HG03045 (cell line): ENCODE data around the gene GPX1.
"Not testable (repeated sequence)": the region's sequence is repeated elsewhere in the genome, so short reads cannot be mapped to it uniquely, and the experiment has no call there.

Source experiments
- ATAC-seq: cut with Tn5 transposase; IDR thresholded peaks from one replicate; pipeline ENCODE4 v1.9.1; 2021; ENCODE audit warnings: mild to moderate bottlenecking, moderate library complexity; ENCODE audit not compliant: unreplicated experiment

The GPX1 gene

GRCh38 chr3:49358217-49358883 lies at the start of gene GPX1:
Gene GPX1, minus strand, starts transcription at chr3:49358353. Its CDS starts 75 bp downstream, at chr3:49358278.
- peak; percentile 84 for ATAC-seq

DNA sequence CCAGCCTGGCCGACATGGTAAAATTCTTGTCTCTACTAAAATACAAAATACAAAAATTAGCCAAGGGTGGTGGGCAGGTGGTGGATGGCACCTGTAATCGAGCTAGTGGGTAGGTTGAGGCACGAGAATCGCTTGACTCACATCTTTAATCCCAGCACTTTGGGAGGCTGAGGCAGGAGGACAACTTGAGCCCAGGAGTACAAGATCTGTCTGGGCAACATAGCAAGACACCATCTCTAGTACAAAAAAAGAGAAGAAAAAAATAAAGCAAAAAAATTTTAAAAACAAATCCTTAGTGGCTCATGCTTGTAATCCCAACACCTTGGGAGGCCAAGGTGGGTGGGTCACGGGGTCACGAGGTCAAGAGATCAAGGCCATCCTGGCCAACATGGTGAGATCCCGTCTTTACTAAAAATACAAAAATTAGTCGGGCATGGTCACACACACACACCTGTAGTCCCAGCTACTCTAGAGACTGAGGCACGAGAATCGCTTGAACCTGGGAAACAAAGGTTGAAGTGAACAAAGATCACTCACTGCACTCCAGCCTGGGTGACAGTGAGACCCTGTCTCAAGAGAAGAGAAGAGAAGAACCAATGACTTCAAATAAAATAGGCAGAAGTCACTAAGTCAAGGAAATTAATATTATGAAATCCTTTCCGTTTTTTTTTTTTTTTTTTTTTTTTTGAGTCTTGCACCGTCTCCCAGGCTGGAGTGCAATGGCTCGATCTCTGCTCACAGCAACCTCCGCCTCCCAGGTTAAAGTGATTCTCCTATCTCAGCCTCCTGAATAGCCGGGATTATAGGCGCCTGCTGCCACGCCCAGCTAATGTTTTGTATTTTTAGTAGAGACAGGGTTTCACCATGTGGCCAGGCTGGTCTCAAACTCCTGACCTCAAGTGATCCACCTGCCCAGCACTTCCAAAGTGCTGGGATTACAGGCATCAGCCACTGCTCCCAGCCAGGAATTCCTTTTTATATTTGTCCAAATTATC lies 48.7 kb upstream of the GPX1 start:
- no peak for ATAC-seq

DNA sequence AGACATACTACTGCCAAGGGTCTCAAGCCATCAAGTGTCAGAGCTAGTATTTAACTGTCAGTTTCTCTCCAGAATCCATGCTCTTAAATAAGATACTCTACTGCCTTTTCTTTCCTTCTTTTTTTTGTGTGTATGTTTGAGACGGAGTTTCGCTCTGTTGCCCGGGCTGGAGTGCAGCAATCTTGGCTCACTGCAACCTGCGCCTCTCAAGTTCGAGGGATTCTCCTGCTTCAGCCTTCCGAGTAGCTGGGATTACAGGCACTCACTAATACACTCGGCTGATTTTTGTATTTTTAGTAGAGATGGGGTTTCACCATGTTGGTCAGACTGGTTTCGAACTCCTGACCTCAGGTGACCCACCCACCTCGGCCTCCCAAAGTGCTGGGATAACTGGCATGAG lies 47.4 kb upstream of the GPX1 start:
- not testable (repeated sequence) for ATAC-seq

DNA sequence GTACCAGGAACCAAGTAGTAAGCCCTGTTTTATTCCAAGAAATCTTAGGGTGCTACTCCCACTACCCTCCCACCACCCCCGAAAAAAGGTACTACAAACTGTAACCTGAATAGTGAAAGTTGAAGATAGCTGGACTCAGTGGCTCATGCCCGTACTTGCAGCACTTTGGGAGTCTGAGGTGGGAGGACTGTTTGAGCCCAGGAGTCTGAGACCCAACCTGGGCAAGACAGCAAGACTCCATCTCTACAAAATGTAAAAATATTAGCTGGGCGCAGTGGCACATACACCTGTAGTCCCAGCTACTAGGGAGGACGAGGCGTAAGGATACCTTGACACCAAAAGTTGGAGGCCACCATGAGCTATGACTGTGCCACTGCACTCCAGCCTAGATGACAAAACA lies 45.7 kb upstream of the GPX1 start:
- no peak for ATAC-seq

DNA sequence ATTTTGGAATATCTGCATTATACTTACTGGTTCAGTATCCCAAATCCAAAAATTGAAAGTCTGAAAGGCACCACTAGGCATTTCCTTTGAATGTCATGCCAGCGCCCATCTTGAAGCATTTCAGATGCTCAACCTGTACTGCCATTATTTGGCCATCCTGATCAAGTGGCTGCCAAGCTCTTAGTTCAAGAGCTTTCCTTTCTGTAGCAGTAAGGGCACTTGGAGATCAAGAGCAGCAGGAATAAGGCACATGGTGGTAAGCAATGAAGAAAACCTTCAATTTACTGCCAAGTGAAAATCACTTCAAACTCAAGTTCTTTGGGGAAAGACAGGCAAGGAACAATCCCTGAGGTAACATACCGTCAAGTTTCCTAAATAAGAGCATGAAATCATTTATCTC lies 43.6 kb upstream of the GPX1 start:
- no peak for ATAC-seq

- no peak for ATAC-seq
Measured at GRCh38 chr3:49399461-49399860, 41.3 kb upstream of the GPX1 start.

DNA sequence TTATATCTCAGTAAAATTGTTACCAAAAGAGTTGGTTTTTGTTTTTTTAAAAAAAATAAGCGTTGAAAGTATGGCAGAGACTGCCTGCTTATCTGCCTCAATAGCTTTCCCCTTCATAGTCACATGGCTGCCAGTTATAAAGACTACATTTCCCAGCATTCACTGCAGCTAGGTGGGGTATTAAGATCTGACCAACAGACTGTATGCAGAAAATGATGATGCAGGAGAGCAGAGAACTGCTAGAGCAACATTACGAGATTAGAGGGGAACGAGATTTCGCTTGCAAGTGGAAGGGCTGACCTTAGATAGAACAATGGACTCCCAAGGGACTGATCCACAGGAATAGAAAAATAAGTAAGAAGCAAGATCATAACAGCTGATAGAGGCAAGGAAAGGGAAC lies 39.3 kb upstream of the GPX1 start:
- ATAC-seq, result no peak

GRCh38 chr3:49391310-49391709 lies 33.2 kb upstream of the GPX1 start:
- not testable (repeated sequence) for ATAC-seq

GRCh38 chr3:49389297-49389696 lies 31.1 kb upstream of the GPX1 start:
- ATAC-seq, result no peak

- no peak for ATAC-seq
Measured at GRCh38 chr3:49388289-49388820, 30.2 kb upstream of the GPX1 start.

DNA sequence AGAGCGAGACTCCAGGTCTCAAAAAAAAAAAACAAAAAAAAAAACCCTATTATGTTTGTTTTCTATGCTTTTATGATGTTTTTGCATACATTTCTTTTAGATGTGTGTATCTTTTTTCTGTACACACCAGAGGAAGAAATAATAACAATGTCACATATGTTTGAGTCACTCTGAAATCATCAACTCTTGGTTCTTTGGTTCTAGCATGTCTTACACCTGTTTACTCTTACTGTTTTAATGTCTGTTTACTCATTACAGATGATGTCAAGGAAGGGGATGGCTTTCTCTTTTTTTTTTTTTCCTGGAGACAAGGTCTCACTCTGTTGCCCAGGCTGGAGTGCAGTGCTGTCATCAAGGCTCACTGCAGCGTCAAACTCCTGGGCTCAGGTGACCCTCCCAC lies 29.6 kb upstream of the GPX1 start:
- ATAC-seq, result no peak

DNA sequence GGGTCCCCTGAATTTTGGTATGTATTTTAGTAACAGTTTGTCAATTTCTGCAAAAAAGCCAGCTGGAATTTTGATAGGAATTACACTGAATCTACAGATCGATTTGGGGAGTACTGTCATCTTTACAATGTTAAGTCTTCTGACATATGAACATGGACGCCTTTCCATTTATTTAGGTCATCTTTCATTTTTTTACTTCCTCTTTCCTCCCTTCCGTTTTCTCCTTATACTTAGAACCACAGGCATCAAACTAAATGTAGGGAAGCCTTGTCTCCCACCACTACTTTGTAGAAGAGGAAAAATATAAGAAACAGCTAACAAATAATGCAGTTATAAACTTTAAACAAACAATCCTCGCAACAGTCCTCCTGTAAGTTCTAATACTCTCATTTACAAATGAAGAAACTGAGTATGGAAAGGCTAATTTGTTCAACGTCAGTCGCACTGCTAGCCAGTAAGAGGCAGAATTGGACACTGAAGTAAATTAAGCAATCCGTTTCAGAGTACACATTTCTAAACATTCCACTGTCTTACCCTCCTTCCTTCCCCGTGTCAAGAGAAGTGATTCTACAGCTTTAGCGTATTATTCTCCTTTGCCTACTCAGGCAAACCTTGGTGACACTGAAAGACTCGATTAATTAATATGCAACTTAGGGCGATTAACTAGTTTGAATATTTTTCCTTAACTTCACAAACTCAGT lies 28.1 kb upstream of the GPX1 start:
- ATAC-seq, result no peak

GRCh38 chr3:49385617-49386016 lies 27.5 kb upstream of the GPX1 start:
- ATAC-seq, result no peak

DNA sequence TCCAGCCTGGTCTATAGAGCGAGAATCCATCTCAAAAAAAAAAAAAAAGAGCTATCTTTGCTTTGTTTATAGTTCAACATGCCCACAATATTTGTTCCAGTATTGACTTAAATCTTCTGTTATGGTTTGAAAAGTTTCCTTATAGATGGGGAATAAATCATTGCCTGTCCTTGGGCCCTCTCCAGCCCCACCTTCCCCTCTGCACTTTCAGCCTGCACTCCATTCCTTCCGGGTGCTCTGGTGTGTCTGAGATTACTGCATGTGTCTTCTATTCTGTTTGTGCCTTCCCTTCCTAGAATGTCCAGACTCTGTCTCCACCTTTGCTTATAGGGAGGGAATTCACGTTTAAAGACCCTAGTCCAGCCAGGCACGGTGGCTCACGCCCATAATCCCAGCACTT lies 25.2 kb upstream of the GPX1 start:
- no peak for ATAC-seq

DNA sequence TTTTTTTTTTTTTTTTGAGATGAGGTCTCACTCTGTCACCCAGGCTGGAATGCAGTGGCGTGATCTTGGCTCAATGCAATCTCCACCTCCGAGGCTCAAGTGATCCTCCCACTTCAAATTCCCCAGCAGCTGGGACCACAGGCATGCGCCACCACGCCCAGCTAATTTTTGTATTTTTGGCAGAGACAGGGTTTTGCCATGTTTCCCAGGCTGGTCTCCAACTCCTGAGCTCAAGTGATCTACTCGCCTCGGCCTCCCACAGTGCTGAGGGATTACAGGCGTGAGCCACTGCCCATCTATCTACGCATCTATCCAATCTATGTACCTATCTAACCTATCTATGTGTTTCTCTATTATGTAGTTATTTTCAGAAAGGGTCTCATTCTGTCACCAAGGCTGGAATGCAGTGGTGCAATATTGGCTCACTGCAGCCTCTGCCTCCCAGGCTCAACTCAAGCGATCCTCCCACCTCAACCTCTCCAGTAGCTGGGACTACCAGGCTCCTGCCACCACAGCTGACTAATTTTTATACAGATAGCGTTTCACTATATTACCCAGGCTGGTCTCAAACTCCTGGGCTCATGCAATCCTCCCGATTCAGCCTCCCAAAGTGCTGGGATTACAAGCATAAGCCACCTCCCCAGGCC lies 20.2 kb upstream of the GPX1 start:
- no peak for ATAC-seq

- no peak for ATAC-seq
Measured at GRCh38 chr3:49377483-49377882, 19.3 kb upstream of the GPX1 start.

- ATAC-seq, result no peak
Measured at GRCh38 chr3:49371946-49372345, 13.8 kb upstream of the GPX1 start.

DNA sequence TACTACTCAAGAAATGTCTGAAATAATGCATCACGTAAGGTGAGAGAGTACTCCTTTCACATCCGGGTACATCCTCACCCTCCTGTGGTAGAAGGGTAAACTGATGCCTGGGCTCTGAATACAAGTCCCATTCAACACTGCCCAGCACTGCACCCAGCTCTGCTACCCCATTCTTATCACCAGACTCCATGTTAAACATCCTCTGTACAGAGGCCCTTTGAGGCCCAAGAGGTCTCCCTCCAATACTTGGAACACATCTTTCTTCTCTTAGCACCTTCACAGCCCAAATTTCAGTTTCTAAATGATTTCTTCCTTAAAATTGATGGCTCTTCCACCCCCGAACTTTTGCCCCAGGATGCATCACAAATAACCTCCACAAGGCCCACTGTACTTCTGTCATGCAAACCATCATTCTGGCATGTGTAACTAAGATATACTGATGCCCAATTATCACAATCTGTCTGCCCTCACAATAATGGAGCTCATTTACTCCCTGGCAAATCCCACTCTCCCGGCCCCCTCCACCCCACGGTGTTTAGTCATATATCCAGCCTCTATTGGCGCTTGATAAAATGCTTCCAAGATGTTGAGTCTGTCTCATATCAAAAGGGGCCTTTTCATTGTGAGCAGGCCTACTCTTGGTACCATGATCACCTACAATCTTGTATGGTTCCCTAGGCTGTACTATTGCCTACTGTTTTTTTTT lies 12.6 kb upstream of the GPX1 start:
- no peak for ATAC-seq

DNA sequence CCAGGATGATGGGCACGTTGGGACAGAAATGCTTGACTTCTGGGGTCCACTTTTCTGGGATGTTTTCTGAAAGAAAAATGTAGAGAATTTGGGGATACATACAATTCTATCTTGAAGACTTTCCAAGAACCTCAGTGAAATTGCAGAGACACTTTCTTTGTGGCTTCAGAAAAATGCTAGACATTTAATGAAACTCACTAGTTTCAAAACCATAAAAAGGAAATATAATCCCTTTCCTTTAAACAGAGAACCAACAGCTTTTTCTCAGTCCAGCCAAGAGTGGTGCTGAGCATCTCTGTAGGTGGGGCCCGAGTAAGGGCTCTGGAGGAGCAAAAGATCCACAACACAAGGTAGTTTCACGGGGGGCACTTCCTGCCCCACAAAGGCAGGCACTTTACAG lies 4.4 kb upstream of the GPX1 start:
- no peak for ATAC-seq

GRCh38 chr3:49359623-49360022 lies 1.5 kb upstream of the GPX1 start:
- ATAC-seq, result no peak
